Measurements from ENCODE around the gene TMEM179. TPM values are rescaled to one million over a fixed set of nuclear protein-coding genes. Genes with fewer than 3 reads are reported as not detected.

TMEM179 gene
- total RNA-seq, 1 donor from 2014 or later = 0.75 TPM

DNA sequence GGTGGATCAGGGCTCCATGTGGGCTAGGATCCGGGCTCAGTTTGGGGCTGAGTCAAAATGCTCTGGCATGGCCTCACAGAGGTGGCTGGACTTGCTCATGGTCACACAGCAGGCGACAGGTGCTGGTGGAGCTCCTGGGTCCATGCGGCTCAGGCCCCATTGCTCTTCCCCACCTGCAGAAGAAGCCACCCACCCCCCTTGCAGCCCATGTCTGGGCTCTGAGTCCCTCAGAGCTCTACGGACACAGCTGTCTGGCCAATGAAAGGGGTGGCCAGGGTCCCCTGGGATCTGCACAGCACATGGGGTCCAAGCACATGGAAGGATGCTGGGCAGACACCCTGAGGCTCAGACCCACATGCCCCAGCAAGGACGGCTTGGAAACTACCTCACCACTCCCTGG is 42.0 kb downstream of the TMEM179 start:
- Mint-ChIP-seq H3K36me3 (ENCODE audit: low read depth) (no peaks in the 10 kb centered on the region), H3K9me3 (ENCODE audit: low read depth) (no peaks in the 10 kb centered on the region)

GRCh38 chr14:104561632-104562495 is 42.7 kb downstream of the TMEM179 start:
- H3K9me3 Mint-ChIP-seq (ENCODE audit: low read depth) = no peaks in the 10 kb centered on the region
- H3K27me3 Mint-ChIP-seq (ENCODE audit: low read depth) = peaks cover 37% of the 10 kb centered on the region
- H3K27ac Mint-ChIP-seq (ENCODE audit: unreplicated experiment) = no peak overlapping the region
- TF ChIP-seq, protein P1, sequence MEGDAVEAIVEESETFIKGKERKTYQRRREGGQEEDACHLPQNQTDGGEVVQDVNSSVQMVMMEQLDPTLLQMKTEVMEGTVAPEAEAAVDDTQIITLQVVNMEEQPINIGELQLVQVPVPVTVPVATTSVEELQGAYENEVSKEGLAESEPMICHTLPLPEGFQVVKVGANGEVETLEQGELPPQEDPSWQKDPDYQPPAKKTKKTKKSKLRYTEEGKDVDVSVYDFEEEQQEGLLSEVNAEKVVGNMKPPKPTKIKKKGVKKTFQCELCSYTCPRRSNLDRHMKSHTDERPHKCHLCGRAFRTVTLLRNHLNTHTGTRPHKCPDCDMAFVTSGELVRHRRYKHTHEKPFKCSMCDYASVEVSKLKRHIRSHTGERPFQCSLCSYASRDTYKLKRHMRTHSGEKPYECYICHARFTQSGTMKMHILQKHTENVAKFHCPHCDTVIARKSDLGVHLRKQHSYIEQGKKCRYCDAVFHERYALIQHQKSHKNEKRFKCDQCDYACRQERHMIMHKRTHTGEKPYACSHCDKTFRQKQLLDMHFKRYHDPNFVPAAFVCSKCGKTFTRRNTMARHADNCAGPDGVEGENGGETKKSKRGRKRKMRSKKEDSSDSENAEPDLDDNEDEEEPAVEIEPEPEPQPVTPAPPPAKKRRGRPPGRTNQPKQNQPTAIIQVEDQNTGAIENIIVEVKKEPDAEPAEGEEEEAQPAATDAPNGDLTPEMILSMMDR (IDR thresholded peaks at IDR 0.05) = no peak
- no peak overlapping the region for H3K4me3 Mint-ChIP-seq (ENCODE audit: unreplicated experiment)
- no peaks in the 10 kb centered on the region for H3K36me3 Mint-ChIP-seq (ENCODE audit: low read depth)
- H3K4me1 Mint-ChIP-seq (ENCODE audit: low read depth) = no peaks in the 10 kb centered on the region
- peak; percentile 70 for DNase-seq (ENCODE audit: low spot score)

More for the DNA sequence above, 42.0 kb downstream of the TMEM179 start:
- peak; percentile 72 for DNase-seq (ENCODE audit: low spot score)
- TF ChIP-seq, protein P1 (IDR thresholded peaks at IDR 0.05) = no peak
- Mint-ChIP-seq H3K4me3 (ENCODE audit: unreplicated experiment) (no peak overlapping the region), H3K27ac (ENCODE audit: unreplicated experiment) (no peak overlapping the region), H3K27me3 (ENCODE audit: low read depth) (peaks cover 36% of the 10 kb centered on the region), H3K4me1 (ENCODE audit: low read depth) (no peaks in the 10 kb centered on the region)

GRCh38 chr14:104561124-104561557 is 43.4 kb downstream of the TMEM179 start:
- TF ChIP-seq, protein P1 (IDR thresholded peaks at IDR 0.05) = no peak
- Mint-ChIP-seq H3K4me1 (ENCODE audit: low read depth) (no peaks in the 10 kb centered on the region), H3K4me3 (ENCODE audit: unreplicated experiment) (no peak overlapping the region), H3K36me3 (ENCODE audit: low read depth) (no peaks in the 10 kb centered on the region), H3K27ac (ENCODE audit: unreplicated experiment) (no peak overlapping the region), H3K9me3 (ENCODE audit: low read depth) (no peaks in the 10 kb centered on the region), H3K27me3 (ENCODE audit: low read depth) (peaks cover 32% of the 10 kb centered on the region)
- DNase-seq (ENCODE audit: low spot score) = peak; percentile 87

DNA sequence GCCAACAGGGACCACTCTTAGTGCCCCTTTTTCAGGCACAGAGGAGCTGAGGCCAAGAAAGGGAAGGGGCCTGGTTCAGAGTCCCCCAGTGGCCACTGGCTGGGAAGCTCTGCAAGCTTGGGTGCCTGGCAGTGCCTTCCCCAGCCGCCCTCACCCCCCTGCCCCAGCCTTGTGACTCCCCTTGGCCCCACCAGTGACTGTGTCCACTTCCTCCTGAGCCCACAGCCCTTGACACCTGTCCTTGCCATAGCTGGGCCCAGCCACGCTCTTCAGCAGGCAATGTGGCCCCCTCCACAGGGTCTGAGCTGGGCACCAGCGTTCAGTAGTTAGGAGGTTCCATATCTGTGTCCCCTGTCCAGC is 44.0 kb downstream of the TMEM179 start:
- no peak overlapping the region for H3K4me3 Mint-ChIP-seq (ENCODE audit: unreplicated experiment)
- peak; percentile 76 for DNase-seq (ENCODE audit: low spot score)
- H3K9me3 Mint-ChIP-seq (ENCODE audit: low read depth) = no peaks in the 10 kb centered on the region
- no peaks in the 10 kb centered on the region for H3K4me1 Mint-ChIP-seq (ENCODE audit: low read depth)
- peaks cover 29% of the 10 kb centered on the region for H3K27me3 Mint-ChIP-seq (ENCODE audit: low read depth)
- TF ChIP-seq, protein P1 (IDR thresholded peaks at IDR 0.05) = no peak
- H3K36me3 Mint-ChIP-seq (ENCODE audit: low read depth) = no peaks in the 10 kb centered on the region
- H3K27ac Mint-ChIP-seq (ENCODE audit: unreplicated experiment) = no peak overlapping the region

- Mint-ChIP-seq H3K36me3 (ENCODE audit: low read depth) (no peaks in the 10 kb centered on the region), H3K27me3 (ENCODE audit: low read depth) (peaks cover 28% of the 10 kb centered on the region), H3K9me3 (ENCODE audit: low read depth) (no peaks in the 10 kb centered on the region), H3K4me1 (ENCODE audit: low read depth) (no peaks in the 10 kb centered on the region), H3K4me3 (ENCODE audit: unreplicated experiment) (no peak overlapping the region), H3K27ac (ENCODE audit: unreplicated experiment) (no peak overlapping the region)
- TF ChIP-seq, protein P1 (IDR thresholded peaks at IDR 0.05) = no peak
- DNase-seq (ENCODE audit: low spot score) = peak; percentile 77
Measured at GRCh38 chr14:104559804-104560585, 44.6 kb downstream of the TMEM179 start.
